WTC11 (cell line): ENCODE measurements around the gene BLOC1S5.

Experiments used
- ATF1 ChIP-seq: sonication (generic); formaldehyde crosslinking; IDR thresholded peaks from 2 replicates; pipeline ENCODE4 v1.8.1; 2023; ENCODE audit warnings: mild to moderate bottlenecking, moderate library complexity, missing genetic modification reagents
- ATF3 ChIP-seq: sonication (generic); formaldehyde crosslinking; conservative IDR thresholded peaks from 2 replicates; pipeline ENCODE4 v1.8.1; 2022; ENCODE audit warnings: mild to moderate bottlenecking, missing genetic modification reagents
- FOXP1 ChIP-seq: sonication (generic); formaldehyde crosslinking; IDR thresholded peaks from 2 replicates; pipeline ENCODE4 v1.8.0; 2022; ENCODE audit warnings: missing genetic modification reagents, mild to moderate bottlenecking, moderate library complexity, borderline replicate concordance
- JAZF1 ChIP-seq: fragments of 250-450 bp; sonication (Bioruptor Pico); IDR thresholded peaks from 2 replicates; pipeline ENCODE4 v1.9.0; 2021; ENCODE audit warnings: moderate library complexity, mild to moderate bottlenecking, inconsistent platforms
- MAX ChIP-seq: sonication (generic); formaldehyde crosslinking; IDR thresholded peaks from 2 replicates; pipeline ENCODE4 v1.8.0; 2022; ENCODE audit warnings: mild to moderate bottlenecking, missing genetic modification reagents
- SP1 ChIP-seq: sonication (generic); formaldehyde crosslinking; conservative IDR thresholded peaks from 2 replicates; pipeline ENCODE4 v1.8.1; 2022; ENCODE audit warnings: missing genetic modification reagents
- USF1 ChIP-seq: sonication (generic); formaldehyde crosslinking; IDR thresholded peaks from 2 replicates; pipeline ENCODE4 v1.8.0; 2022; ENCODE audit warnings: mild to moderate bottlenecking, missing genetic modification reagents
- TF ChIP-seq, protein P1 (sequence below): fragments of 200-600 bp; IDR thresholded peaks from 2 replicates; pipeline ENCODE4 v1.8.0; 2022; ENCODE audit warnings: antibody characterized with exemption

- TF ChIP-seq SP1 (CRISPR knock-in tag) (no peak), JAZF1 (CRISPR knock-in tag) (no peak), FOXP1 (no peak), ATF1 (CRISPR knock-in tag) (no peak), ATF3 (no peak), USF1 (CRISPR knock-in tag) (no peak), MAX (CRISPR knock-in tag) (no peak)
- TF ChIP-seq, protein P1, sequence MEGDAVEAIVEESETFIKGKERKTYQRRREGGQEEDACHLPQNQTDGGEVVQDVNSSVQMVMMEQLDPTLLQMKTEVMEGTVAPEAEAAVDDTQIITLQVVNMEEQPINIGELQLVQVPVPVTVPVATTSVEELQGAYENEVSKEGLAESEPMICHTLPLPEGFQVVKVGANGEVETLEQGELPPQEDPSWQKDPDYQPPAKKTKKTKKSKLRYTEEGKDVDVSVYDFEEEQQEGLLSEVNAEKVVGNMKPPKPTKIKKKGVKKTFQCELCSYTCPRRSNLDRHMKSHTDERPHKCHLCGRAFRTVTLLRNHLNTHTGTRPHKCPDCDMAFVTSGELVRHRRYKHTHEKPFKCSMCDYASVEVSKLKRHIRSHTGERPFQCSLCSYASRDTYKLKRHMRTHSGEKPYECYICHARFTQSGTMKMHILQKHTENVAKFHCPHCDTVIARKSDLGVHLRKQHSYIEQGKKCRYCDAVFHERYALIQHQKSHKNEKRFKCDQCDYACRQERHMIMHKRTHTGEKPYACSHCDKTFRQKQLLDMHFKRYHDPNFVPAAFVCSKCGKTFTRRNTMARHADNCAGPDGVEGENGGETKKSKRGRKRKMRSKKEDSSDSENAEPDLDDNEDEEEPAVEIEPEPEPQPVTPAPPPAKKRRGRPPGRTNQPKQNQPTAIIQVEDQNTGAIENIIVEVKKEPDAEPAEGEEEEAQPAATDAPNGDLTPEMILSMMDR: no peak
Measured at GRCh38 chr6:8047541-8048292, 16.5 kb downstream of the BLOC1S5 start.
